Measurements from ENCODE around the gene TMEM182. TPM values are rescaled to one million over a fixed set of nuclear protein-coding genes. Genes with fewer than 3 reads are reported as not detected.
A peak's percentile ranks its signal among the peaks of the same experiment; 100 is the strongest.

Gene TMEM182, protein sequence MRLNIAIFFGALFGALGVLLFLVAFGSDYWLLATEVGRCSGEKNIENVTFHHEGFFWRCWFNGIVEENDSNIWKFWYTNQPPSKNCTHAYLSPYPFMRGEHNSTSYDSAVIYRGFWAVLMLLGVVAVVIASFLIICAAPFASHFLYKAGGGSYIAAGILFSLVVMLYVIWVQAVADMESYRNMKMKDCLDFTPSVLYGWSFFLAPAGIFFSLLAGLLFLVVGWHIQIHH
- total RNA-seq: 1 to 10 TPM; 4.9 to 6.3 TPM

DNA sequence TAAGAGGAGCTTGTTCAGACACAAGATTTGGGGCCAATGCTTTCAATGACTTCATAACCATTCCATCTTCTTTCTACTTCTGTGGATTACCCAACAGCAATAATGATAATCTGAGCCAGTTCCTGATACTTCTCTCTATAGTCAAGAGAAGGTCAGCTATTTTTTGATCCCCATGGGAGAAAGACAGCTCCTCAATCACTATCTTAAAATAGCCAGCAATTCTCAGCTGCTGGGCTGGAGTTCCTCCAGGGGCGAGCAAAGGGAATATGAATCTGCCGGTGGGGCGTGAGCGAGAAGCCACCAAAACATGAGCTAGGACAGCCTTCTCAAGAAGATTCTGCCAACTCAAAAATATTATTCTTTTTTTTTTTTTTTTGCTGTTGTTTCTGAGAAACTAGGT is at the start of gene TMEM182:
TSS of gene TMEM182 (plus strand) at position 269 of the 400 bp plus-strand sequence. CDS start 187 bp downstream, outside the sequence.
- H3K9me3 Mint-ChIP-seq: no peaks in the 10 kb centered on the region
- no peak within 1 kb of the TSS for H3K4me3 Mint-ChIP-seq
- H3K4me1 Mint-ChIP-seq (ENCODE audit: low read depth): no peaks in the 10 kb centered on the region
- H3K27ac Mint-ChIP-seq: no peak within 1 kb of the TSS
- intact Hi-C loops (cut with micrococcal nuclease): no loop called here
- CTCF ChIA-PET: interaction anchor here (0.6 to 5.9 kb wide), 3 partner anchors 8 to 44 kb away, joined by 3 to 24 read pairs (median 5); no protein-coding TSS in a partner anchor
- DNase-seq: no peak
- H3K27me3 Mint-ChIP-seq (ENCODE audit: low read depth): no peaks in the 10 kb centered on the region
- H3K36me3 Mint-ChIP-seq (ENCODE audit: low read depth): peaks cover 13% of the 10 kb centered on the region

DNA sequence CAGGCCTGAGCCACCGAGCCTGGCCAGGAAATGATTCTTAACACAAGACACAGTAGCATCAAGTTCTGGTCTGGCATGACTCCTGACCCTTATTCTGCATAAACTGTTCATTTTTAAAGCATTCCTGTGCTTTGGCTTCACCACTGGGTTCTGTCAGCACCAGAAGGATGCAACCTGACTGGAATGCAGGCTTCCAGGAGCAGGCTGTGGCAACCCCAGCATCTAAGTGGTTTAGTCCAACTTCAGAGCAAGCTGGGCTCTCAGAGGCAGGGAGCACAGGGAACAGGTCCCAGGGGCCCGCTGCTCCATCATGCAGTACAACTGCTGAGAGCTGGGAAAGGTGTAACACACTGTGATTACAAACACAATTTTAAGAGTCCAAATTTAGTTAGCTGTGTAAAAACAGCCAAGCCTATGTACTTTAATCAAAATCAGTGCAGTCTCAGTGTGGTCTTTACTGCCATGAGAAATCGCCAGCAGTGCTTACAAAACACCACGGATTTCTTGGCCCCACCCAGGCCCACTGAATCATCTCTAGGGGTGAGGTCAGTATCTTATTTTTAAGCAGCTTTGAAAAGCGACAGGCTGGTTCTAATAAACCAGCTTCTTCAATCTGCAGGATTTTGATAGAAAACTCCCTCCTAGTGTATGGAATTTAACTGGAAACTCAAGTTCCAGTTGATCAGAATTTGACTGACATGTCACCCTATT is 44.4 kb upstream of the TMEM182 start:
- Mint-ChIP-seq H3K27me3 (ENCODE audit: low read depth) (no peaks in the 10 kb centered on the region), H3K4me1 (ENCODE audit: low read depth) (no peaks in the 10 kb centered on the region), H3K4me3 (no peak overlapping the region), H3K9me3 (no peaks in the 10 kb centered on the region), H3K36me3 (ENCODE audit: low read depth) (peaks cover 27% of the 10 kb centered on the region), H3K27ac (no peak overlapping the region)
- CTCF ChIA-PET: interaction anchor here (1.2 kb wide), 1 partner anchor 102 kb away, joined by 3 read pairs; no protein-coding TSS in a partner anchor
- intact Hi-C loops (cut with micrococcal nuclease): no loop called here
- DNase-seq: no peak

DNA sequence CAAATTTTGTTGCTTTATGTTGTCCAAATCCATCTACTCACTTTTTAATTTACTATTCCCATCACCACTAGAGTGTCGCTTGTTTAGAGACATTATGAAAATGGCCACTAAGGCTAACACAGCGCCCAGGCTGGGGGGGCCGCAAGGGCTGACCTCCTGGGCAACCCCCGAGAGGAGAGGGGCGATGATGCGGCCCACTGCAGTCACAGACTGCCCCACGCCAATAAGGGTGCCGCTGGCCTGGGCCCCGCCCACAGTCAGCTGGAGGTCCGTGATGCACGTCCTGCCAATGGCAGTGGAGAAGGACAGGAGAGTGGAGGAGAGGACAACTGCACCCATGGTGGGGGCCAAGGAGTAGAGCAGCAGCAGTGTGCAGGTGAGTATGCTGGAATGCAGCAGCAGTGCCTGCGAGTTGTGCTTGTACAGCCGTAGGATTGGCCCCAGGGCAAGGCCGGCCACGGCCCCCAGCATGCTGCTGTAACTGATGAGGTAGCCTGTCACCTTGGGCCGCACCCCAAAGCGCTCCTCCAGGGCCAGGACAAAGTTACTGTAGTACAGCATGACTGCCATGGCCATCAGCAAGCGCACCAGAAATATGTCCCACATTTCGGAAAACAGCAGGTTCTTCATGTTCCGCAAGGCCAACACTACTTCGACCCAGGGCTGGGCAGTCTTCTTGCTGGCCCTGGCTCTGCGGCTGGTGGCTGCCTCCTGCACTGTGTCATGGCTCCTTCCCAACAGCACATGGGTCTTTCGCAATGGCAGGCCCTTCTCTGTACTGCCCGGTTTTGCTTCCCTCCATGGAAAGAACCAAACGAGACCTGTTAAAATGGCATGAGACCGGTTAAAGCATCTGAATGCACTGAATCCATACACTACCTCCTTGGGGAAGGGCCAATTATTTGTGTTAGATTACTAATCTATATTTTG is 43.2 kb upstream of the TMEM182 start:
- CTCF ChIA-PET: no interaction called here
- H3K27me3 Mint-ChIP-seq (ENCODE audit: low read depth): no peaks in the 10 kb centered on the region
- intact Hi-C loops (cut with micrococcal nuclease): no loop called here
- H3K9me3 Mint-ChIP-seq: no peaks in the 10 kb centered on the region
- no peaks in the 10 kb centered on the region for H3K4me1 Mint-ChIP-seq (ENCODE audit: low read depth)
- H3K4me3 Mint-ChIP-seq: no peak overlapping the region
- no peak overlapping the region for H3K27ac Mint-ChIP-seq
- DNase-seq: no peak
- peaks cover 37% of the 10 kb centered on the region for H3K36me3 Mint-ChIP-seq (ENCODE audit: low read depth)

DNA sequence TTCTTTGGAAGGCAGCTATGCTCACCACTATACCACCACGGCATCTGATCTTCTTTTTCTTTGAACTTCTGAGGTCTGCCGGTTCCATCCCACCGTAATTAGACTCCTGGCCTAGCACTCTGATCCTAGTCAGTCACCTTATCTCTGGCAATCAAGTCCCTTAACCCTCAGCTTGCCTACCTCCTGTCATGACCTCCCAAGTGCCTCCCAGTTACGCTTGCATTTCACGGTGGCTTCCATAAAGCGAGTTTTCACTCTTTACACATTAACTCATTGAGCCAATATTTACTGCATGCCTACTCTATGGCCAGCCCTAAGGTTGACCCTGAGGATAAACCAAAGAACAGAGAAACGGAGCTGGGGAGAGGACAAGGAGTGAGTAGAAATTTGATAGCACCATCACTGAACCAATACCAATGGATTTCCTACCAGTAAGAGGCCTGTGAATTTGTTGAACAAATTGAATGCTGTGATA is 37.8 kb upstream of the TMEM182 start:
- DNase-seq: no peak
- no peak overlapping the region for H3K4me3 Mint-ChIP-seq
- intact Hi-C loops (cut with micrococcal nuclease): no loop called here
- H3K9me3 Mint-ChIP-seq: no peaks in the 10 kb centered on the region
- H3K27me3 Mint-ChIP-seq (ENCODE audit: low read depth): no peaks in the 10 kb centered on the region
- H3K27ac Mint-ChIP-seq: no peak overlapping the region
- peaks cover 46% of the 10 kb centered on the region for H3K36me3 Mint-ChIP-seq (ENCODE audit: low read depth)
- H3K4me1 Mint-ChIP-seq (ENCODE audit: low read depth): no peaks in the 10 kb centered on the region
- CTCF ChIA-PET: no interaction called here

DNA sequence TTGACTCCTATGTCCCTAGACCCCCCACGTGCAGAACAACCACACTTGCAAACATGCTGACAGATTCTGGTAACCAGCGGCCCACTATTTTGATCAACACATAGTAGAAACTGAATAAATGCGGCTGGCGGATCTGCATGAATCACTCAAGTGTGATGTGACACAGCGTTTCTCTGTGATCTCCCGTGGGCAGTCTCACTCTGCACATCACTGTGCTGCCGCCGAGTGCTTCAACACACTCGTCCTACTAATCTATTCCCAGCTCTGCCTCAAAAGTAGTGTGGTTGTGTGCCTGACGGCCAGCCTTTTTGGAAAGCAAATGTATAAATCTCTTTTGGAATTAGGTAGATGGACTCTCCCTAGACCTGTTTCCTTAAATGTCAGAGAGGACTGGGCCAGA is 37.3 kb upstream of the TMEM182 start:
- Mint-ChIP-seq H3K4me1 (ENCODE audit: low read depth) (no peaks in the 10 kb centered on the region), H3K9me3 (no peaks in the 10 kb centered on the region), H3K27ac (no peak overlapping the region), H3K36me3 (ENCODE audit: low read depth) (peaks cover 44% of the 10 kb centered on the region), H3K4me3 (no peak overlapping the region), H3K27me3 (ENCODE audit: low read depth) (no peaks in the 10 kb centered on the region)
- intact Hi-C loops (cut with micrococcal nuclease): no loop called here
- CTCF ChIA-PET: interaction anchor here (1.6 kb wide), 1 partner anchor 20 kb away, joined by 3 read pairs; no protein-coding TSS in a partner anchor
- DNase-seq: no peak

DNA sequence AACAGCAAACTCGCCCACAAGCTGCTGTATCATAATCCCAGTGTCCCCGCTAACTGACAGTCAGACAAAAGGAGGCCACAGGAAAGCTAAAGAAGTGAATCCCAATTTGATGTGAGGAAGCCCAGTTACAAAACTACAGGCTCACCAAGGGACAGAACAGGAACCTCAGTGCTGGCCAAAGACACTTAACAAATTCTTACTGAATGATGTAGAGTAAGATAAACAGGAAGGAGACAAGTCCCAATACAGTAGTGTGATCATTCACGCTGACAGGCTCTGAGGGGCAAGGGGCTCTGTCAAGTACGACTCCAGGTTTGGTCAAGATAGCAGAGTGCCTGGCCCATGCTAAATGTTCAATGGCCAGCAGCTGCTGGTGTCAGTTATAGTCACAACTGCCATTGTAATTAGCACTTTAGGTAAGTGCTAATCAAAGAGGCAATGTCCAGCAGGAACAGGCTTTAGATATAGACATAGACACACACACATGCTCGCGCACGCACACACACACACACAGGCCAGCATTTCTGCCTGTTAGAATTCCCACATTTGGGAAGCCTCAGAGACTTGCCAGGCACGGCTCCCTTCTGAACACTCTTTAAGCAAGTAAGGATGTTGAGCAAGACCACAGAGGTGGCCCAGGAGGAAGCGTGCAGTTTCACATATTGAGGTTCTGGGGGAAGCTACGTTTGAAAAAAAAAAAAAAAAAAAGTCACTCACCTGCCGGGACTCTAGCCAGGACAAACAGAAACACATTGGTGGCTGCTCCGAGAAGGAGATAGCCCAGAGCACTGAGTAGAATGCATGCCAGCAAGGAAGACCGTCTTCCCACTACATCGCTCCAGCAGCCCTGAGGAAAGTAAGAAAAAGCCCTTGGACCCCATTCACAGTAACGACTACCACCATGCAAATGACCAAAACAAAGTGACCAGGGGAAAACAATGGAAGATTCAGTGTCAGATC is 35.4 kb upstream of the TMEM182 start:
- CTCF ChIA-PET: interaction anchor here (1.6 kb wide), 1 partner anchor 22 kb away, joined by 3 read pairs; no protein-coding TSS in a partner anchor
- no peak for DNase-seq
- Mint-ChIP-seq H3K36me3 (ENCODE audit: low read depth) (peaks cover 36% of the 10 kb centered on the region), H3K9me3 (no peaks in the 10 kb centered on the region), H3K27ac (no peak overlapping the region), H3K27me3 (ENCODE audit: low read depth) (no peaks in the 10 kb centered on the region), H3K4me3 (no peak overlapping the region), H3K4me1 (ENCODE audit: low read depth) (no peaks in the 10 kb centered on the region)
- intact Hi-C loops (cut with micrococcal nuclease): no loop called here

DNA sequence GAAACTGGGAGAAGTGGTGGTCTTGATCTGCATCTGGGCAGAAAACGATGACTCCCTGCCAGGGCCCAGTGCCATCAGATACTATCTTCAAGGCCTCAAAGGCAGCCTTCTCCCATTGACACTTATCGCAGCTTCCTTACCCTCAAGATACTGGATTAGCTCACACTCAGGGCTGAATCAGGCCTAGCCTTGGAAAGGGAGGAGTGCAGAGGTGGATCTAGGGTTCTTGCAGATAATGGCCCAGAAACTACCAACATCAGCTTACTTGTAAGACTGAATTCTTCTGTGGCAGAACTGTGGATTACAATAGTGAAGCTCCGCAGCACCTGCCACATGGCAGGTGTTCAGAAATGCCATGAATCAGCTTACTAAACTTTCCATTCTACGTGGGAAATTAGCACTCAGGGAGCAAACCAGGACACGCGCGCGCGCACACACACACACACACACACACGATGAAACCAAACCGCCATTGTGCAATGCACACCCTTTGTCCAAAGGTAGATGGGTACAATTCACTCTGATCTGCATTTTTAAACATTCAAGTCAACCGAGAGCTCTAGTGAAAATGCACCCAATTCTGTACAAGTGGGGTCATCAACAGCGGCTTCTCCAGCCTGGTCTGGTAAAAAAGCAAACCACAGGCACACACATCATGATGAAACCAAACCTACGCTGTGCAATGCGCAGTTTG is 26.3 kb upstream of the TMEM182 start:
- peaks cover 38% of the 10 kb centered on the region for H3K4me1 Mint-ChIP-seq (ENCODE audit: low read depth)
- CTCF ChIA-PET: interaction anchor here (2.0 to 3.7 kb wide), 4 partner anchors 18 to 71 kb away, joined by 6 to 14 read pairs (median 11); no protein-coding TSS in a partner anchor
- peak overlapping the region; percentile 94 for H3K4me3 Mint-ChIP-seq
- H3K27ac Mint-ChIP-seq: no peak overlapping the region
- intact Hi-C loops (cut with micrococcal nuclease): loop anchor here (2.0 to 5.0 kb wide), 2 partner anchors 71 to 478 kb away; no protein-coding TSS in a partner anchor
- H3K27me3 Mint-ChIP-seq (ENCODE audit: low read depth): no peaks in the 10 kb centered on the region
- DNase-seq: no peak
- peaks cover 3% of the 10 kb centered on the region for H3K36me3 Mint-ChIP-seq (ENCODE audit: low read depth)
- no peaks in the 10 kb centered on the region for H3K9me3 Mint-ChIP-seq

DNA sequence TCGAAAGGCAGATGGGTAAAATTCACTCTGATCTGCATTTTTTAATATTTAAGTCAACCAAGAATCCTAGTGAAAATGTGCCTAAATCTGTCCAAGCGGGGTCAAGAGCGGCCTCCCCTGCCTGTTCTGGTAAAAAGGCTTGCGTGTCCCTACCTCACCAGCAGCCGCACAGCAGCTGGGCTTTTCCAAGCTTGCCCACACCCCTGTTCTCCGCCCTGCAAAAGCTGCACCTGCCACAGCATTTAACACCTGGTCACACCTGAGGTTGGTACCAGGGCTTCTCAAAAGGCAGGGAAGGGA is 25.8 kb upstream of the TMEM182 start:
- no peak for DNase-seq
- intact Hi-C loops (cut with micrococcal nuclease): loop anchor here (2.0 to 5.0 kb wide), 2 partner anchors 71 to 479 kb away; no protein-coding TSS in a partner anchor
- Mint-ChIP-seq H3K27me3 (ENCODE audit: low read depth) (no peaks in the 10 kb centered on the region), H3K36me3 (ENCODE audit: low read depth) (peaks cover 2% of the 10 kb centered on the region), H3K27ac (peak overlapping the region; percentile 83), H3K4me3 (peak overlapping the region; percentile 94), H3K4me1 (ENCODE audit: low read depth) (peaks cover 38% of the 10 kb centered on the region), H3K9me3 (no peaks in the 10 kb centered on the region)
- CTCF ChIA-PET: interaction anchor here (2.0 kb wide), 3 partner anchors 17 to 70 kb away, joined by 6 to 14 read pairs (median 8); no protein-coding TSS in a partner anchor

DNA sequence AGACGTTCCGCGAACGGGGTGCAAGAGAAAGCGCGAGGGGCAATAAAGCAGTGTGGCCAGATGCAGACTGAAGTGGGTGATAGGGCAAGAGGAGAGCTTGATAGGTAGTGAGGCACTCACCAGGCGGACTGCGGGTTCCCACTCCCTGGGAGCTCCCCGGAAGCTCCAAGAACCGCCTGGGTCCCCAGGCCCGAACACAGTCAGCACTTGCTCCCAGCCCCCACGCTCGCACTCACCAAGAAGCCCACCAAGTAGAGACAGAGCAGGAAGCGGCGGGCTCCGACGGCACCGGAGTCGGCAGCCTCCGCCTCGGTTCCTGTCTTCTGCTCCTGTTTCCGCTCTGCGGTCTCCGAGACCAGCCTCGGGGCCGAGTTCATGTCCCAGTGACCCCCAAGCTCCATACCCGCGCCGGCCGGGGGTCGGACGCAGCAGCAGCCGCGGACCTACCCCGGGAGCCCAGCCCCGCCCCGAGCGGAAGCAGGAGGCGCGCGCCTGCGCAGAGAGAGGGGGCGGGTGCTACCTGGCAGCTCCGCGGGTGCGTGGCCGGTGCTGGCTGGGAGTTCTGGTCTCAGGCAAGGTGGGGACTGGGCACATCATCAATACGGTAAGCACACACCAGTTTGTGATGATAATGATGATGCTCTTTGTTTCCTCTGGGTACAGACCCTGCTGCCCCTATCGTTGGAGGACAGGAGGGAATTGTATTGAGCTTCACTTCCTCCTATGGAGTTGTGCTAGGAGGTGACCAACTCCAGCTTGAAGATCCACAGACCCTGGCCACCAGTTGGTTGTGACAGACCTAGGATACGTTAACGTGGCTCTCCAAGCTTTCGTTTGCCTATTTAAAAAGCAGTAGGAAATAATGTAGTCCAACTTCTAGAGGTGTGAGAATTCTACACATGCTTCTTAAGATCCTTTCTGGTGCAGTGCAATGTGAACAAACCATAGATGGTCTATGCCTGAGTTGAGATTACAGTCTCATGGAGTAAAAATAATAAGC is 25.1 kb upstream of the TMEM182 start:
- H3K27me3 Mint-ChIP-seq (ENCODE audit: low read depth): no peaks in the 10 kb centered on the region
- H3K4me1 Mint-ChIP-seq (ENCODE audit: low read depth): peaks cover 38% of the 10 kb centered on the region
- CTCF ChIA-PET: interaction anchor here (0.6 to 2.0 kb wide), 5 partner anchors 17 to 262 kb away, joined by 3 to 14 read pairs (median 6); no protein-coding TSS in a partner anchor
- intact Hi-C loops (cut with micrococcal nuclease): loop anchor here (2.0 to 5.0 kb wide), 2 partner anchors 72 to 479 kb away; no protein-coding TSS in a partner anchor
- H3K4me3 Mint-ChIP-seq: peak overlapping the region; percentile 94
- DNase-seq: peak; percentile 83
- peak overlapping the region; percentile 83 for H3K27ac Mint-ChIP-seq
- H3K36me3 Mint-ChIP-seq (ENCODE audit: low read depth): peaks cover 1% of the 10 kb centered on the region
- no peaks in the 10 kb centered on the region for H3K9me3 Mint-ChIP-seq

DNA sequence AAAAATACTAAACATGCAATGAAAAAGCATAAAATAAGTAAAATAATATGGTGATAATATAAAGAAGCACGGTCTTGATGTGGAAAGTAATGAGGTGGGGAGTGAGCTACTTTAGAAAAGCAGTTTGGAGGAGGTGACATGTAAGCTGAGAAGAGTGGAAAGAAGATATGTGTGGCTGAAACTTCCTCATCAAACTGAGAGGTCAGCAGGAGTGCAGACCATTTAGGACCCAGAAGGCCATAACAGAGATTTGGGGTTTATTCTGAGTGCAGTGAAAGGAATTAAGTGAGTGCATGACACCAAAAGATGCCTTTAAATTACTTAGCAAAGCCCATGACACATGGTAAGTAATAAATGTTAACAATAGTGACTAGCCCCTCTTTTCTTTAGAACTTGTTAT is 24.4 kb upstream of the TMEM182 start:
- H3K27me3 Mint-ChIP-seq (ENCODE audit: low read depth): no peaks in the 10 kb centered on the region
- intact Hi-C loops (cut with micrococcal nuclease): loop anchor here (2.0 to 5.0 kb wide), 2 partner anchors 73 to 480 kb away; no protein-coding TSS in a partner anchor
- peaks cover 38% of the 10 kb centered on the region for H3K4me1 Mint-ChIP-seq (ENCODE audit: low read depth)
- no peaks in the 10 kb centered on the region for H3K36me3 Mint-ChIP-seq (ENCODE audit: low read depth)
- H3K27ac Mint-ChIP-seq: no peak overlapping the region
- CTCF ChIA-PET: interaction anchor here (0.6 to 2.0 kb wide), 3 partner anchors 16 to 263 kb away, joined by 3 to 14 read pairs (median 6); no protein-coding TSS in a partner anchor
- no peak for DNase-seq
- H3K9me3 Mint-ChIP-seq: no peaks in the 10 kb centered on the region
- peak overlapping the region; percentile 94 for H3K4me3 Mint-ChIP-seq

Data from activated naive CD4-positive, alpha-beta T cell treated with anti-CD3 and anti-CD28 coated beads for 36 hours (primary cell).